Left colon (tissue), 2 donors: ENCODE results near the gene CERS4. TPM values are rescaled to one million over a fixed set of nuclear protein-coding genes. Genes with fewer than 3 reads are reported as not detected.
"Not testable (repeated sequence)": the region's sequence is repeated elsewhere in the genome, so short reads cannot be mapped to it uniquely, and the experiment has no call there.

ENCODE experiments used
- ATAC-seq: fragments of 200-7000 bp; cut with Tn5 transposase; one replicate; pipeline ENCODE4 v1.9.1; 2020; ENCODE audit warnings: mild to moderate bottlenecking, moderate library complexity
- DNase-seq, 2 donors: peaks; one replicate each; pipeline ENCODE4 v3.0.0-alpha.2; 2020
- intact Hi-C, 2 donors: fragments of 100-400 bp; cut with DNase I in 1 of 2; cut with micrococcal nuclease in 1 of 2; formaldehyde crosslinking; loops; one replicate each; pipeline versions ENCODE4 v1.11.2 to v1.14.0; 2022; cut with DNase I, micrococcal nuclease
- total RNA-seq, 2 donors: library from RNA; stranded (reverse); fragmentation: NEBNext Ultra II Directional; extraction: Animal tissue kit (Norgen Biotek cat#: 25700); gene quantifications; one replicate each; pipeline ENCODE4 v1.2.1, GENCODE V29; 2021
- donor health status: DM: no; HTN: no; CAD: no.
- donor health status: DM: yes; HTN: yes; CAD: no.

Gene CERS4
- total RNA-seq, 2 donors from 2014 or later, result 3.8 to 7.3 TPM

- no peak for ATAC-seq
- intact Hi-C loops, result no loop called here
- no peak for DNase-seq
Measured at GRCh38 chr19:8208119-8208921, 850 bp upstream of the CERS4 start.

GRCh38 chr19:8209462-8210378 lies 550 bp downstream of the CERS4 start:
- DNase-seq, result peak; percentile 30 to 61
- intact Hi-C loops, result no loop called here
- peak; percentile 25 for ATAC-seq

- DNase-seq (no peak), ATAC-seq (no peak)
- intact Hi-C loops, result no loop called here
Measured at GRCh38 chr19:8210421-8211101, 1.4 kb downstream of the CERS4 start.

- no peak for ATAC-seq
- intact Hi-C loops, result no loop called here
- DNase-seq, result no peak
Measured at GRCh38 chr19:8212212-8212611, 3.0 kb downstream of the CERS4 start.

- intact Hi-C loops, result no loop called here
- no peak for ATAC-seq
- DNase-seq, result no peak
Measured at GRCh38 chr19:8212916-8213315, 3.7 kb downstream of the CERS4 start.

GRCh38 chr19:8213827-8214672 lies 4.9 kb downstream of the CERS4 start:
- DNase-seq, result no peak
- ATAC-seq, result no peak
- intact Hi-C loops, result no loop called here

GRCh38 chr19:8214802-8215201 lies 5.6 kb downstream of the CERS4 start:
- intact Hi-C loops, result no loop called here
- ATAC-seq, result no peak
- no peak for DNase-seq

GRCh38 chr19:8215783-8216182 lies 6.6 kb downstream of the CERS4 start:
- DNase-seq (no peak), ATAC-seq (no peak)
- intact Hi-C loops, result no loop called here

- ATAC-seq (no peak), DNase-seq (no peak)
- intact Hi-C loops, result no loop called here
Measured at GRCh38 chr19:8216357-8216756, 7.2 kb downstream of the CERS4 start.

GRCh38 chr19:8218127-8218526 lies 9.0 kb downstream of the CERS4 start:
- ATAC-seq, intact Hi-C loops, DNase-seq: not testable (repeated sequence)

- ATAC-seq (no peak), DNase-seq (no peak)
- intact Hi-C loops, result no loop called here
Measured at GRCh38 chr19:8220481-8220880, 11.3 kb downstream of the CERS4 start.

GRCh38 chr19:8221161-8221560 lies 12.0 kb downstream of the CERS4 start:
- DNase-seq (no peak), ATAC-seq (no peak)
- intact Hi-C loops, result no loop called here

- DNase-seq, intact Hi-C loops, ATAC-seq: not testable (repeated sequence)
Measured at GRCh38 chr19:8223442-8223841, 14.3 kb downstream of the CERS4 start.

- intact Hi-C loops, result no loop called here
- no peak for DNase-seq
- no peak for ATAC-seq
Measured at GRCh38 chr19:8224394-8225145, 15.4 kb downstream of the CERS4 start.

- intact Hi-C loops, result no loop called here
- DNase-seq (no peak), ATAC-seq (no peak)
Measured at GRCh38 chr19:8231073-8231604, 22.0 kb downstream of the CERS4 start.

GRCh38 chr19:8233370-8233769 lies 24.2 kb downstream of the CERS4 start:
- DNase-seq, result no peak
- intact Hi-C loops, result no loop called here
- ATAC-seq, result no peak

- DNase-seq, result no peak
- intact Hi-C loops, result no loop called here
- ATAC-seq, result no peak
Measured at GRCh38 chr19:8237026-8237425, 27.9 kb downstream of the CERS4 start.

- ATAC-seq (no peak), DNase-seq (no peak)
- intact Hi-C loops, result no loop called here
Measured at GRCh38 chr19:8238251-8238650, 29.1 kb downstream of the CERS4 start.
